Stimulated activated memory B cell treated with anti-CD40 and anti-IgM and Interleukin-4, amounts not matched to agents 10 μg/mL and 1 μg/mL and 100 μg/mL, for 72 hours (primary cell): ENCODE results near the gene MDC1.

Experiments used
- ATAC-seq: fragments of 150-1000 bp; cut with Tn5 transposase; 2 replicates; pipeline ENCODE4 v1.10.0; 2021
- H3K27ac Mint-ChIP-seq: one replicate; pipeline ENCODE4 v1.8.0; 2022; ENCODE audit warnings: mild to moderate bottlenecking, mixed read lengths
- H3K27me3 Mint-ChIP-seq: one replicate; pipeline ENCODE4 v1.8.0; 2022; ENCODE audit warnings: mixed read lengths
- H3K36me3 Mint-ChIP-seq: one replicate; pipeline ENCODE4 v1.8.0; 2022; ENCODE audit warnings: mixed read lengths
- H3K4me1 Mint-ChIP-seq: one replicate; pipeline ENCODE4 v1.8.0; 2022; ENCODE audit warnings: mixed read lengths
- H3K4me3 Mint-ChIP-seq: one replicate; pipeline ENCODE4 v1.8.0; 2022; ENCODE audit warnings: mild to moderate bottlenecking, moderate library complexity, mixed read lengths
- H3K9me3 Mint-ChIP-seq: one replicate; pipeline ENCODE4 v1.8.0; 2022; ENCODE audit warnings: mixed read lengths

Gene MDC1

DNA sequence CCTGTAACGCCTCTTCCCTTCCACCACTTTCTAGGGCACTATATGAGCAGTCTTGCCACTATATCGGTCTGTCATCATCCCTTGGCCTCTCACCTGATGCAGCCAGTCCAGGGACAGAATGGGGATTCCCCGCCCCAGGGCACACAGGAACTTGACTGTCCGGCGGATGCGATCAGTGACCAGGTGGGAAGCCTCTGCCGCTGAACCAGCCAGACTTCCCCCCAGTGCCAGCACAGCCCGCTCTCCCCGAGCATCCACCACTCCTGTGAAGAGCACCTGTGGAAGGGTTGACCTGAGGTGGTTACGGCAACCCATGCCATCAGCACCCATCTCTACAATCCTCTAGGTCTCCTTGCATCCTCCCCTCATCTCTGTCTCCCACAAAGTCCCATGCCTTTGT lies 14.1 kb downstream of the MDC1 start:
- H3K9me3 Mint-ChIP-seq, result no peaks in the 10 kb centered on the region
- peaks cover 6% of the 10 kb centered on the region for H3K4me1 Mint-ChIP-seq
- no peaks in the 10 kb centered on the region for H3K27me3 Mint-ChIP-seq
- H3K4me3 Mint-ChIP-seq, result no peak overlapping the region
- ATAC-seq, result no peak
- H3K27ac Mint-ChIP-seq, result no peak overlapping the region
- H3K36me3 Mint-ChIP-seq, result peaks cover 66% of the 10 kb centered on the region

DNA sequence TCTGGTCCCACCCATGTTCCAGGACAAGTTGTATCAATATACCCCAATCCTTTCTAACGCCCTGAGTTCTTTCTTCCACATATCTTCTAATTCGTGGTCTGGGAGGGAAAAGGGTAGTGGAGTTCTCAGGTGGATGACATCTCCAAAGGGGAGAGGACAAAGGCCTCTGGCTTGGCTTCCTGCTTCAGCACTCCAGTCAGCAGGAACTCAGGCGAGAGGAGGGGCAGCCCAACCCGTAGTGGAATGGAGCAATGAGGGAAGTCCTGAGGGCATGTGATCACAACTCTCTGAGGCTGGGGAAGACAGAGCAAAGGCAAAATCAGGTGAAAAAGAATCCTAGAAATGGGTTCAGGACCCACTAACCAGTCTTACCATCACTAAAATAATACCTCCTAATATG lies 16.7 kb downstream of the MDC1 start:
- no peak for ATAC-seq
- Mint-ChIP-seq H3K36me3 (peaks cover 48% of the 10 kb centered on the region), H3K9me3 (no peaks in the 10 kb centered on the region), H3K27ac (no peak overlapping the region), H3K4me1 (no peaks in the 10 kb centered on the region), H3K4me3 (no peak overlapping the region), H3K27me3 (no peaks in the 10 kb centered on the region)

DNA sequence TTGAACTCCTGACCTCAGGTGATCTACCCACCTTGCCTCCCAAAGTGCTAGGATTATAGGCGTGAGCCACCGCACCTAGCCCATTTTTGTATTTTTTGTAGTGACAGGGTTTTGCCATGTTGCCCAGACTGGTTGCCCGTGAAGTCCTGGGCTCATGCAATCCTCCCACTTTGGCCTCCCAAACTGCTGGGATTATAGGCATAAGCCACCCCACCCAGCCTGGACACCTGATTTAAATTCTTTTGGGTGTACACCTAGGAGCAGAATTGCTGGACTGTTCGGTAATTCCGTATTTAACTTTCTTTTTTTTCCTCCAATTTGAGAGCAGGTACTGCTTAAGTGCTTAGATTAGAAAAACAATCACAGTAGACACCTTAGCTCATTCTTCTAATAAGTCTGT lies 20.6 kb downstream of the MDC1 start:
- Mint-ChIP-seq H3K36me3 (peaks cover 12% of the 10 kb centered on the region), H3K27me3 (no peaks in the 10 kb centered on the region), H3K4me3 (no peak overlapping the region), H3K9me3 (no peaks in the 10 kb centered on the region), H3K4me1 (peaks cover 5% of the 10 kb centered on the region), H3K27ac (no peak overlapping the region)
- no peak for ATAC-seq

DNA sequence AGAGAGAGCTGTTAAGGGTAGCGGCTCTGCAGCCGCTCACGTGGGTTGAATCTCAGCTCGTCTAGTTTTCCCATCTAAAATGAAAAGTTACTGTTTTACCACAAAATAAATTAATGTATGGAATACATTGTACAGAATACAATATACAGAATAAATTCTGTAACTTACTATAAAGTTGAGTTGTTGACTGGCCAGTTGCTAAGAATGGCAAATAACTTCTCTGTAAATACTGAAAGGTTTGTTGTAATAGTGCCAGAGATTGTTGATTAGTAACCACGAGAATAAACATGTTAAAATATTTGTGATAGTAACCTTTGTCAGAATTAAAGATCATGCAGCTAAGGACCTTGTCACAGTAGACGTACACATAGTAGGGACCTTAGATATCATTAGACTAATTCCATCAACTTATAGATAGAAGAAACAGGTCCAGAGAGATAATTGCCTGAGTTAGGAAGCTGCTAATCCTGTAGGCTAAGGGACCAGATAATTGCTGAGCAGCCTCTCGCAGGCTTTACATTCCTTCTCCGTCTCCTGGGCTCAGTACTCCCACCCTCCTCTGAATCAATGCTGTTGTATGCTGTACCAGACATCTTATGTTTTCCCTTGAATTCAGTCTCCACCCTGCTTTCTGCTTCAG lies 25.8 kb downstream of the MDC1 start:
- peaks cover 2% of the 10 kb centered on the region for H3K36me3 Mint-ChIP-seq
- peak overlapping the region; percentile 89 for H3K4me3 Mint-ChIP-seq
- peak overlapping the region; percentile 86 for H3K27ac Mint-ChIP-seq
- H3K4me1 Mint-ChIP-seq, result peaks cover 45% of the 10 kb centered on the region
- no peak for ATAC-seq
- no peaks in the 10 kb centered on the region for H3K27me3 Mint-ChIP-seq
- no peaks in the 10 kb centered on the region for H3K9me3 Mint-ChIP-seq

DNA sequence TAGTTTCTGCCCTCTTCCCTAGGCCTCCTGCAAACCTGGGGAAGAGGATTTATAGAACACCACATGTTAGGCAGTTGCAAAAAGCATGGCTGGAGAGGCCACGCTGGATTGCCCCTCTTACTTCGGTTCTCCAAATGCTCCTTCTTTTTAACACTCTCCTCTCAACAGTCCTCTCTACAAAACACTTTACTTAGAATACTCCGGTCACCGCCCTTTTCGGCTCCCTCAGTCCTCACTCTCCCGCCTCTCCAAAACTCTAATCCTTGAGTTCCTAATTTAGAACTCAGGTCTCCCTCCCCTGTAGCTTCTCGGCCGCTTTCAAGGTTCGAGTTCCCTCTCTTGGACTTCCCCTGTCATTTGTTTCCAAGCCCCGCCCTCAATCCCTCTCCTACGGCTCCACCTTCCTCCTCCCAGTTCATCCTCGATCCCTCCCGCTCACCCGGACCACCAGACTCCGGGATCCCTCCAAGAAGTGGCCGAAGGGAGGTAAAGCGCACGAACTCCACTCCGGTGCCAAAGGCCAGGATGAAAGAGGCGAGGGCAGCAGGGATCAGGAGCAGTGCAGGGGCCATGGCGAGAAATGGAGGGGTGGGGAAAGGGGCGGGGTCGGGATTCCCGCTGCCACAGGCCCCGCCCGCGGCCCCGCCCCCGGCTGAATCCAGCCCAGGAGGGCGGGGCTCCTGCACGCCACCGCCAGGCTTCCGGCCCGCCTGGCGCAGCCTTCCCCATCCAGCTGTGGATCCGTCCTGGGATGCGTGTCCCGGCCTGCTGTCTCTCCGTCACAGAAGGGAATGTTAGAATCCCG lies 26.5 kb downstream of the MDC1 start, which contains the start of gene NRM:
Gene NRM, minus strand, starts transcription at position 582 of the 805 bp plus-strand sequence. Its CDS starts 10 bp downstream, at position 572.
- peak; percentile 46 for ATAC-seq
- H3K4me3 Mint-ChIP-seq, result peak within 1 kb of the TSS; percentile 89
- H3K4me1 Mint-ChIP-seq, result peaks cover 47% of the 10 kb centered on the region
- H3K36me3 Mint-ChIP-seq, result peaks cover 9% of the 10 kb centered on the region
- H3K27me3 Mint-ChIP-seq, result no peaks in the 10 kb centered on the region
- peak within 1 kb of the TSS; percentile 86 for H3K27ac Mint-ChIP-seq
- no peaks in the 10 kb centered on the region for H3K9me3 Mint-ChIP-seq

DNA sequence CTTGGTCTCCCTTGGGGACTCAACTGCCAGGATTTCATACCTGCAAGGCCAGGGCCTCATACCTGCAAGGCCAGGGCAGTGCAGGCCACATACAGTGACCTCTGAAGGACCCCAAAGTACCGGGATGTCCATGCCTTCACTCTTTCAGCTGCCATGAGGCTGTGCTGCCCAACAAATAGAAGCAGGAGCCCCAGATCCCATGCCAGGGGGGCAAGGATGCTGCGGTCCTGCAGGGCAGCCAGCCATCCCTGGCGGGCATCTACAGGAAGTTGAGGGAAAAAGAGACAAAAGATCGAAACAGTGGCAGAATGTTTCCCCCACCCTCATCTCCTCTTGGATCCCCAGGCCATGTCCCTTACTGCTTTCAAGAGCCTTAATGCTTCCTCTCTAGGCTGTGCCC lies 27.1 kb downstream of the MDC1 start:
- ATAC-seq, result no peak
- peak overlapping the region; percentile 89 for H3K4me3 Mint-ChIP-seq
- H3K36me3 Mint-ChIP-seq, result peaks cover 15% of the 10 kb centered on the region
- peaks cover 54% of the 10 kb centered on the region for H3K4me1 Mint-ChIP-seq
- peak overlapping the region; percentile 86 for H3K27ac Mint-ChIP-seq
- no peaks in the 10 kb centered on the region for H3K9me3 Mint-ChIP-seq
- H3K27me3 Mint-ChIP-seq, result no peaks in the 10 kb centered on the region

DNA sequence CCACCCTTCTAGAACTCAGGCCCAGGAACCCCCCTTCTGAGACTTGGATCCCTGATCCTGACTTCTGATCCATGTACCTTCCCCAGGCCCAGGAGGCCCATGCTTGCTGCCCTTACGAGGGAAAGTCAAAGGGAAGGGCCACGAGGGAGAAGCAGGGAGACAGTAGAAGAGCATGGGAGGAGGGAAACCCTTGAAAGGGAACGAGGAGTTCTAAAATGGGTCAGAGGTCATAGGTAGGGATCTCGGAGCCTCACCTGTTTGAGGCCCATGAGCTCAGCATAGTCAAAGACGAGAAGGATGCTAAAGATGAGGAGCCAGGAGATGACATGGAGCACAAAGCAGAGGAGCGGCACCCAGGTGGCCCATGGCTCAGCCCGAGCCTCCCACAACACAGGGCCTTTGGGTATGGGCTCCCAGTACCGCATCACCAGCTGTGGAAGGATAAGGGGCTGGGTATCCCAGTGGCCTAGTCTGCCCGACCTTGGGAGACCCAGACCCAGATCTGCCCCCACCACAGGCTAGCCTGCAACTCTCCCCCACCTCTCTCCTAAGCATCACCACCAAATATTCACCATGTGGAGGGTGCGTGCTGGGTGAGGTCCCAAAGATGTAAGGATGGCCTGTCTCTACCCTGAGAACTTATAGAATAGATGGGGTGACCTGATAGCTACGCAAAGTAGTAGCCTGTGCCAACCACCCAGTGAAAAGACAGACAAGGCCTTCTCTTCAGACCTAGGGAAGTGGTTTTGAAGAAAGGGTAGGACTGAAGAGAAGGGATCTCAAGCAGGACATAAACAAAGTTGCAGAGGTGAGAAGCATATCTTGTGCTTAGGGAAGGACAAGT lies 27.8 kb downstream of the MDC1 start:
- Mint-ChIP-seq H3K36me3 (peaks cover 21% of the 10 kb centered on the region), H3K4me3 (peak overlapping the region; percentile 89), H3K4me1 (peaks cover 56% of the 10 kb centered on the region), H3K27ac (peak overlapping the region; percentile 86), H3K27me3 (no peaks in the 10 kb centered on the region), H3K9me3 (no peaks in the 10 kb centered on the region)
- ATAC-seq, result no peak

DNA sequence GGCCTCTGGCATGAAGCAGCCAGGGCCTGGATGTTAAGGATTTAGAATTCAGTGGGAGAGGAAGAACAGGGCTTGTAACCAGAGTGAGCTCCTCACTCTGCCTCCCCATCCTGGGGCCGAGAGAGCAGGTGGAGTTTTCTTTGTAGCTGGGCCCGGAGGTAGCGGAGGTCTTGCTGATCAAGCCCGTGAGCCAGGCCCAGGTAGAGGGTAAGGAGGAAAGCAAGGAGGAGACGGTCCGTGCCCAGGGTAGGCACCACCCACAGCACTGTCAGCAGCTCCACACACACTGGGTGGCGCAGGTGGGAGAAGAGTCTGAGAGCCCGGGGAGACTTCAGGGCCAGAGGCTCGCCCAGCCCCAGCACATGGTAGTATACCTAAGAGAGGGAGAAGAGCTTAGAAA lies 28.5 kb downstream of the MDC1 start:
- ATAC-seq, result peak; percentile 29
- Mint-ChIP-seq H3K9me3 (no peaks in the 10 kb centered on the region), H3K36me3 (peaks cover 26% of the 10 kb centered on the region), H3K4me1 (peaks cover 56% of the 10 kb centered on the region), H3K4me3 (peak overlapping the region; percentile 89), H3K27me3 (no peaks in the 10 kb centered on the region), H3K27ac (peak overlapping the region; percentile 86)

DNA sequence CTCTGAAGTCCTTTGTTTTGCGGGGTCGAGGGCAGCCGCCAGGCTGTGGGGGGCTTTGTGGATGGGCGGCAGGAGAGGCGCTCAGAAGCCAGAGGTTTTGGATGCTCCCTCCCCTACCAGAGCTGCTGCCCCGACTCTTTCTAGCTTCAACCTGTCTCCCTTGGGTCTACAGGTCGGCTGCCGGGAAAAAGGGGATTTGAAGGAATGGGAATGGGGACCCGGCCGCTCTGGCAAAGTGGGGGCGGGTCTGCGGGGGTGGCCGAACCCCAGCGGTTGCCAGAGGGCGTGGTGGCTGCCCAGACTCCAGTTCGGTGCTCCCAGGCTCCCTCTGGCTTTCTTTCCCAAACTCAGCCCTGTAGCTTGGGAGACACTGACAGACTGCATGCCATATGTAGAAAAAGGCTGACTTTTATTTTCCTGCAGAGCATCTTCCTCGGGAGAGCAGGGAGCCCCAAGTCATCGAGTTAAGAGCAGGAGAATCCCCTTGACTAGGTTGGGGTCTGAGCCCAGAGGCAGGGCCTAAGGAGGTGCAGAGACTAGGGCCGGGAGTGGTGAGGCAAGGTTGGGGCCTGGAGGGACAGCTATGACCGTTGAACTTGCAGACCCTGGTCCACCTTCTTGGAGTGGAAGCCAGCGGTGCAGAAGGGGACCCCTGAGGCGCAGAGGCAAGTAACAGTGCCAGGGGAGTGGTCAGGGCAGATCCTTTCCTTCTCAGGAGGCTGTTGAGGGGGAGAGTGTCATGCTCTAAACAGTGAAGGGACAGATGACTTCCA lies 29.2 kb downstream of the MDC1 start:
- H3K27ac Mint-ChIP-seq, result peak overlapping the region; percentile 86
- H3K27me3 Mint-ChIP-seq, result no peaks in the 10 kb centered on the region
- ATAC-seq, result no peak
- no peaks in the 10 kb centered on the region for H3K9me3 Mint-ChIP-seq
- H3K4me3 Mint-ChIP-seq, result peak overlapping the region; percentile 89
- peaks cover 29% of the 10 kb centered on the region for H3K36me3 Mint-ChIP-seq
- H3K4me1 Mint-ChIP-seq, result peaks cover 57% of the 10 kb centered on the region

DNA sequence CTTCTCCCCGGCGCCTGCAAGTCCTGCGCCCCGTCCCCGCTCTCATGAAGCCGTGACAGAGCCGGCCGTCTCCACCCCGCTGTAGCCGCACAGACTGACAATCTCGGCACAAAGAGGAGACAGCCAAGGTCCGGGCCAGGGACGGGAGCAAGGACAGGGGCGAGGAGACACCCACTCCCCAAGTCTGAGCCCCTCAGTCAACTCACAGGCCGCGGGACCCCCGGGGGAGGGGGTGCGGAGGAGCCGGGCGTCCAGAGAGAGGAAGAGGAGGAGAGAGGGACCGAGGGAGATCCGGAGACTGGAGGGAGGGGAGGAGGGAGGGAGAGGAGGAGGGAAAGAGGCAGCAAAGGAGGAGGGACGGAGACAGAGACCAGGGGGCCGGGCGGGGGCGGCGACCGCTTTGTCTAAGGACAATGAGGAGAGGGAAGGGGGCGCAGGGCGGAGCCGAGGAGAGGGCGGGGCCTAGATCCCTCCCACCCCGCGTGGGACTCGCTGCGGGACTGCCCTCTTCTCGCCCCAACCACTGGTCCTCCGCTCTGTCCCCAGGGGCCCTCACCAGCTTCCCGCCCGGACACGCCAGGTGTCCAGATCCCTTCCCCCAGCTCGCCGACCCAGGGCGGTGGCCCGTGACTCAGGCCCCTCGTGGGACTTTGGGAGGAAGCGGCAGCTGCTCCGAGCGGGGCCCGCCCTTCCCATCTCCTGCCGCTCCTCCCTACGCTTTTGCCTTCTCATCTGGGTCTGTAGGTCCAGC lies 30.0 kb downstream of the MDC1 start:
- Mint-ChIP-seq H3K27me3 (no peaks in the 10 kb centered on the region), H3K36me3 (peaks cover 37% of the 10 kb centered on the region), H3K9me3 (no peaks in the 10 kb centered on the region), H3K4me1 (peaks cover 65% of the 10 kb centered on the region), H3K4me3 (peak overlapping the region; percentile 89), H3K27ac (peak overlapping the region; percentile 86)
- ATAC-seq, result peak; percentile 77

DNA sequence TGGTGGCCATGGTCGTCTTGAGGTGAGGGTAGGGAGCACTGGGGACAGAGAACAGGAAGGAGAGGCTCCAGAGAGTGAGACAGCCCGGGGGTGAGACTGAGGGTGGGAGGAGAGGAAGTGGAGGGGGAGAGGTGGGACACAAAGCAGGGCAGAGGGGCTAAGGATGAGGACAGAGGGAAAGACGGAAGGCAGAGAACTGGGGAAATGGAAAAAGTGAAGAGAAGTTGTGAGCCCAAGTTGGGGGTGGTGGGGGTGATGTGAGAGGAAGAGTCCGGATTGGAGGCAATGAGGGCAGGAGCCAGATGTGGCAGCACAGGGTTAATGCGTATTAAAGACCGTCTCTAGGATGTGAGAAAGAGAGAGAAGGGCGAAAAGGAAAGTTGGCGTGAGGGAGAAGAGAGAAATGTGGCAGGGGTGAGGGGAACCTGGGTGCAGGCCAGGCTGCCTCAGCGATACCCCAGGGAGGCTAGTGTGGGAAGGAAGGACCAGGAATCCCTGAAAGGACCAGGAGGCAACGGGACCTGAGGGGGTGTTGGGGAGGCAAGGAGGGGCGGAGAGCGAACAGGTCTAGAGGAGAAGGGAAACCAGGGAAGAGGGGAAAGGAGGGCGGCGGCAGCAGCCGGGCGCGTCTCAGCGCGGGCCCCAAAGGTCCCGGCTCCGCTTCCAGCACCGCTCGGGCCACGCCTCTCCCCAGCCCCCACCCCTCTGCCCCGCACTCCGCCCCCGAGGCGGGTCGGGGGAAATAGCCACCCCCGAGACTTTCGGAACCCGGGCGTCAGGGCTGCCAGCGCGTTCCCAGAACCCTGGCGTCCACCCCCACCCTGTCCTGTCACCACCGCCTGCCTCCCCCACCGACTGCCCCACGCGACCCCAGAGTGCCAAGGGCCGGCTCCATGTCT lies 30.8 kb downstream of the MDC1 start, which contains the start of gene PPP1R18:
Gene PPP1R18, minus strand, starts transcription at position 637 of the 899 bp plus-strand sequence. Its CDS starts 627 bp downstream, at position 10.
- Mint-ChIP-seq H3K27me3 (no peaks in the 10 kb centered on the region), H3K9me3 (no peaks in the 10 kb centered on the region), H3K4me1 (peaks cover 66% of the 10 kb centered on the region), H3K4me3 (peak within 1 kb of the TSS; percentile 89), H3K36me3 (peaks cover 45% of the 10 kb centered on the region), H3K27ac (peak within 1 kb of the TSS; percentile 86)
- peak; percentile 60 for ATAC-seq

DNA sequence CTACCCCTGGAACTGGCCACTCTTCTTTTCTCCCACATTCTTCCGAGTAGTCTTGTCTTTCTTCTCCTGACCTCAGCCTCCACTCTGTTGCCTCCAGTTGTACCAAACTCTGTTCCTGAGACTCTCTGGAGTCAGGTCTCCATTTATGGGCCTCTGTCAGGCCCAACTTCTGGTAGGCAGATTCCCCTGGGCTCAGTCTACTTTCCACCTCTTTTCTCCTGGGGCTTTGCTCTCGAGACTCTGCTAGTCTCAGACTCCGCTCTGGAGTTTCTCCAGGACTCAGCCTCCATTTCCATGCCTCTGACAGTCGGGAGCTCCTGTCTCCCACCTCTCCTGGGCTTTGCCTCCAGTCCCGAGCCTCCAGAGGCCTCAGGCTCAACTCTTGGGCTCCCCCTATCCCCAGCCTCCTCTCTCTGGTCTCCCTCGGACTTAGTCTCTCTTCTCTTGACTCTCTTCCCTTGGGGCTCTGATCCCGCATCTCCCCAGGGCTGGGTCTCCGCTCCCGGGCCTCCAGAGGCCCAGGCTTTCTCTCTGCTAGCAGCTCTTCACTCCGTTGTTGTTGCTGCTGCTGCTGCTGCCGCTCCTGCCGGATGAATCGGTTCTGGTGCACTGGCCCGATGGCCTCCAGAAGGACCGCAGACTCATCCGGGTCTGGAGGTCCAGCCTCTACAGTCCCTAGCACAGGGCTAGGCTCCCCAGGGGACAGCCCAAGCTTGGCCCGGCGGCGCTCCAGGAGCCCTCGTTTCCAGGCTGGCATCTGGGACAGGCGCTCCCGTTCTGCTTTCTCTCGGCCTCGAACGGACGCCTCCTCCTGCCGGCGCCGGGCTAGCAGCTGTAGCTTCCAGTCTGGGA lies 31.7 kb downstream of the MDC1 start:
- Mint-ChIP-seq H3K27me3 (no peaks in the 10 kb centered on the region), H3K36me3 (peaks cover 51% of the 10 kb centered on the region), H3K4me1 (peaks cover 68% of the 10 kb centered on the region), H3K27ac (peak overlapping the region; percentile 86), H3K4me3 (peak overlapping the region; percentile 89), H3K9me3 (no peaks in the 10 kb centered on the region)
- ATAC-seq, result no peak
